B cell (primary cell): ENCODE measurements around the gene TMIGD2. TPM values are rescaled to one million over a fixed set of nuclear protein-coding genes. Genes with fewer than 3 reads are reported as not detected.

Source experiments
- ATAC-seq: fragments of 200-7000 bp; cut with Tn5 transposase; one replicate; pipeline ENCODE4 v1.10.0; 2021; ENCODE audit warnings: low read depth, mild to moderate bottlenecking, moderate number of reproducible peaks, moderate library complexity
- CTCF ChIA-PET: fragments of 350-600 bp; sonication (Branson Sonifier 250); formaldehyde crosslinking; loops from one replicate; lab custom pipeline; 2021; ENCODE audit warnings: antibody characterized with exemption, inconsistent platforms; lab: Charles Lee
- POLR2A ChIA-PET: fragments of 350-600 bp; sonication (Branson Sonifier 250); formaldehyde crosslinking; loops from one replicate; lab custom pipeline; 2021; ENCODE audit warnings: antibody characterized with exemption; lab: Charles Lee
- DNase-seq: peaks from one replicate; pipeline ENCODE4 v3.0.0; 2013
- H2AFZ ChIP-seq: 2 replicates; pipeline ENCODE4 v1.6.1; 2012; ENCODE audit warnings: mild to moderate bottlenecking, low read depth, low read length; ENCODE audit not compliant: insufficient read depth, poor library complexity, severe bottlenecking
- H3K27ac ChIP-seq, 2 donors: 1 replicate in 1 of 2; 2 replicates in 1 of 2; pipeline ENCODE4 v1.5.1; 2012 to 2013; ENCODE audit warnings: low read length in 2 of 2, mild to moderate bottlenecking in 2 of 2, moderate library complexity in 1 of 2
- H3K27me3 ChIP-seq, 4 experiments: fragments of 200-600 bp in 1 of 4; sonication (generic) in 1 of 4; replicated peaks in 1 of 4; 1 replicate in 2 of 4; 2 replicates in 2 of 4; pipeline versions ENCODE4 v1.6.1 to v1.7.0; 2013 to 2016; ENCODE audit warnings: low read length in 3 of 4, mild to moderate bottlenecking in 2 of 4, mixed read lengths in 1 of 4, moderate library complexity in 1 of 4; ENCODE audit not compliant: insufficient read depth in 4 of 4, control insufficient read depth in 3 of 4; ENCODE audit errors: control extremely low read depth in 1 of 4
- H3K36me3 ChIP-seq, 2 experiments: replicated peaks in 1 of 2; 1 replicate in 1 of 2; 2 replicates in 1 of 2; pipeline versions ENCODE4 v1.6.1 to v1.7.1; 2013; ENCODE audit warnings: low read length in 1 of 2; ENCODE audit not compliant: insufficient read depth in 2 of 2, control insufficient read depth in 1 of 2; ENCODE audit errors: control extremely low read depth in 1 of 2, extremely low read depth in 1 of 2
- H3K4me1 ChIP-seq, 2 donors: fragments of 200-600 bp in 1 of 2; sonication (generic) in 1 of 2; 1 replicate in 1 of 2; 2 replicates in 1 of 2; pipeline versions ENCODE4 v1.5.1 to v1.6.1; 2013 to 2017; ENCODE audit warnings: low read length in 2 of 2; ENCODE audit not compliant: control insufficient read depth in 2 of 2, insufficient read depth in 2 of 2
- H3K4me2 ChIP-seq: replicated peaks from 2 replicates; pipeline ENCODE3; 2012; ENCODE audit warnings: mild to moderate bottlenecking, low read depth, low read length; ENCODE audit not compliant: poor library complexity, severe bottlenecking
- H3K4me3 ChIP-seq, 5 experiments: fragments of 200-600 bp in 1 of 5; sonication (generic) in 1 of 5; 1 replicate in 3 of 5; 2 replicates in 2 of 5; pipeline versions ENCODE4 v1.5.1 to v1.7.0; 2011 to 2016; ENCODE audit warnings: low read length in 4 of 5, mild to moderate bottlenecking in 4 of 5, low read depth in 2 of 5, control low read depth in 1 of 5, moderate library complexity in 1 of 5; ENCODE audit not compliant: insufficient read depth in 1 of 5; ENCODE audit errors: control extremely low read depth in 1 of 5, extremely low read depth in 1 of 5
- H3K79me2 ChIP-seq: fragments of 200-600 bp; sonication (generic); one replicate; pipeline ENCODE4 v1.6.0; 2016; ENCODE audit warnings: low read length; ENCODE audit not compliant: control insufficient read depth, insufficient read depth
- H3K9ac ChIP-seq: fragments of 200-600 bp; sonication (generic); 2 replicates; pipeline ENCODE4 v1.6.1; 2017; ENCODE audit warnings: mild to moderate bottlenecking, low read length, moderate library complexity
- H3K9me3 ChIP-seq, 3 donors: one replicate each; pipeline versions ENCODE4 v1.6.1 to v1.7.1; 2013; ENCODE audit warnings: low read length in 2 of 3; ENCODE audit not compliant: control insufficient read depth in 2 of 3, insufficient read depth in 1 of 3; ENCODE audit errors: control extremely low read depth in 1 of 3
- H4K20me1 ChIP-seq: 2 replicates; pipeline ENCODE4 v1.6.0; 2012; ENCODE audit warnings: mild to moderate bottlenecking, low read length; ENCODE audit not compliant: insufficient read depth, control insufficient read depth, poor library complexity, severe bottlenecking
- H3K27ac Mint-ChIP-seq: one replicate; pipeline ENCODE4 v1.8.0; 2021; ENCODE audit warnings: mixed read lengths
- H3K27me3 Mint-ChIP-seq: one replicate; pipeline ENCODE4 v1.8.0; 2021; ENCODE audit warnings: mixed read lengths
- H3K4me1 Mint-ChIP-seq: one replicate; pipeline ENCODE4 v1.8.0; 2021; ENCODE audit warnings: mixed read lengths
- H3K4me3 Mint-ChIP-seq: one replicate; pipeline ENCODE4 v1.8.0; 2021; ENCODE audit warnings: mixed read lengths
- H3K9me3 Mint-ChIP-seq: one replicate; pipeline ENCODE4 v1.8.0; 2022; ENCODE audit warnings: mixed read lengths; ENCODE audit not compliant: insufficient read depth
- EZH2 ChIP-seq: IDR thresholded peaks from 2 replicates; pipeline ENCODE4 v1.6.1; 2012; ENCODE audit warnings: borderline replicate concordance, low read depth, mild to moderate bottlenecking, moderate library complexity, low read length; ENCODE audit not compliant: insufficient read depth, poor library complexity, severe bottlenecking
- WGBS: methylation state at CpG from one replicate; pipeline ENCODE4 v1.1.5; 2013; ENCODE audit warnings: missing lambda C conversion rate; ENCODE audit not compliant: insufficient coverage; 5-methylcytosine and 5-hydroxymethylcytosine counted together
- intact Hi-C: fragments of 100-400 bp; cut with micrococcal nuclease; formaldehyde crosslinking; loops from one replicate; pipeline ENCODE4 v1.10.0; 2022
- polyA plus RNA-seq: library from polyadenylated mRNA; depleted of rRNA; stranded (reverse); fragments of >200 nt; gene quantifications from 2 replicates; pipeline ENCODE4 v1.2.3, GENCODE V29; 2012
- total RNA-seq, 2 donors: library from RNA; stranded (reverse); fragments of 120-200 nt in 1 of 2; gene quantifications; 1 replicate in 1 of 2; 2 replicates in 1 of 2; pipeline versions ENCODE4 v1.2.3 to v1.2.4, GENCODE V29; 2013 to 2022
- TF ChIP-seq, protein P1 (sequence below): fragments of 200-600 bp; IDR thresholded peaks from one replicate; pipeline ENCODE4 v1.8.0; 2022; ENCODE audit warnings: antibody characterized with exemption, mild to moderate bottlenecking

The TMIGD2 gene
- total and polyA plus RNA-seq, 2 donors (not counting 1 experiment from before 2014, with no cell fraction given): 0.24 TPM; not detected in 1

GRCh38 chr19:4257025-4257424, 45.2 kb downstream of the TMIGD2 start:
- ATAC-seq: no peak
- Histone ChIP-seq H3K79me2 (peaks cover 7% of the 10 kb centered on the region), H3K4me1 (no peaks in the 10 kb centered on the region), H3K27me3 (no peaks in the 10 kb centered on the region), H3K9me3 (peaks cover 0 to 29% (median 5%) of the 10 kb centered on the region in 3 donors), H2AFZ (no peak overlapping the region), H4K20me1 (peaks cover 17% of the 10 kb centered on the region), H3K36me3 (peaks cover 4 to 74% of the 10 kb centered on the region in 2 experiments), H3K4me3 (no peak overlapping the region), H3K9ac (no peak overlapping the region), H3K4me2 (no peak overlapping the region), H3K27ac (no peak overlapping the region)
- Mint-ChIP-seq H3K27ac (no peak overlapping the region), H3K4me1 (peaks cover 2% of the 10 kb centered on the region), H3K4me3 (no peak overlapping the region), H3K27me3 (no peaks in the 10 kb centered on the region), H3K9me3 (no peaks in the 10 kb centered on the region)
- ChIA-PET POLR2A (no interaction called here), CTCF (interaction anchor here (0.8 to 1.4 kb wide), 2 partner anchors 10 to 95 kb away, joined by 3 read pairs; no protein-coding TSS in a partner anchor)
- DNase-seq: no peak
- TF ChIP-seq, protein P1, sequence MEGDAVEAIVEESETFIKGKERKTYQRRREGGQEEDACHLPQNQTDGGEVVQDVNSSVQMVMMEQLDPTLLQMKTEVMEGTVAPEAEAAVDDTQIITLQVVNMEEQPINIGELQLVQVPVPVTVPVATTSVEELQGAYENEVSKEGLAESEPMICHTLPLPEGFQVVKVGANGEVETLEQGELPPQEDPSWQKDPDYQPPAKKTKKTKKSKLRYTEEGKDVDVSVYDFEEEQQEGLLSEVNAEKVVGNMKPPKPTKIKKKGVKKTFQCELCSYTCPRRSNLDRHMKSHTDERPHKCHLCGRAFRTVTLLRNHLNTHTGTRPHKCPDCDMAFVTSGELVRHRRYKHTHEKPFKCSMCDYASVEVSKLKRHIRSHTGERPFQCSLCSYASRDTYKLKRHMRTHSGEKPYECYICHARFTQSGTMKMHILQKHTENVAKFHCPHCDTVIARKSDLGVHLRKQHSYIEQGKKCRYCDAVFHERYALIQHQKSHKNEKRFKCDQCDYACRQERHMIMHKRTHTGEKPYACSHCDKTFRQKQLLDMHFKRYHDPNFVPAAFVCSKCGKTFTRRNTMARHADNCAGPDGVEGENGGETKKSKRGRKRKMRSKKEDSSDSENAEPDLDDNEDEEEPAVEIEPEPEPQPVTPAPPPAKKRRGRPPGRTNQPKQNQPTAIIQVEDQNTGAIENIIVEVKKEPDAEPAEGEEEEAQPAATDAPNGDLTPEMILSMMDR: no peak
- TF ChIP-seq EZH2: no peak
- 100% methylated on average over 2 of the region's 6 CpGs for WGBS
- intact Hi-C loops: no loop called here

- Histone ChIP-seq H2AFZ (no peak overlapping the region), H3K4me1 (no peaks in the 10 kb centered on the region), H3K27ac (no peak overlapping the region), H3K27me3 (no peaks in the 10 kb centered on the region), H3K79me2 (peaks cover 7% of the 10 kb centered on the region), H4K20me1 (peaks cover 19% of the 10 kb centered on the region), H3K4me3 (no peak overlapping the region), H3K36me3 (peaks cover 4 to 74% of the 10 kb centered on the region in 2 experiments), H3K9ac (no peak overlapping the region), H3K4me2 (no peak overlapping the region), H3K9me3 (peaks cover 0 to 31% (median 5%) of the 10 kb centered on the region in 3 donors)
- TF ChIP-seq, protein P1: peak; percentile 11
- no peak for TF ChIP-seq EZH2
- no peak for ATAC-seq
- intact Hi-C loops: no loop called here
- Mint-ChIP-seq H3K4me1 (peaks cover 2% of the 10 kb centered on the region), H3K4me3 (no peak overlapping the region), H3K27me3 (no peaks in the 10 kb centered on the region), H3K27ac (no peak overlapping the region), H3K9me3 (no peaks in the 10 kb centered on the region)
- WGBS: 100% methylated on average over 3 of the region's 4 CpGs
- no peak for DNase-seq
- ChIA-PET POLR2A (no interaction called here), CTCF (interaction anchor here (1.4 kb wide), 1 partner anchor 11 kb away, joined by 3 read pairs; no protein-coding TSS in a partner anchor)
These were observed 45.6 kb downstream of the TMIGD2 start for GRCh38 chr19:4256563-4256962.
